Kidney (tissue), 14 donors: ENCODE results near the gene WWOX. TPM values are rescaled to one million over a fixed set of nuclear protein-coding genes. Genes with fewer than 3 reads are reported as not detected.

ENCODE experiments used
- DNase-seq, 5 donors: peaks; one replicate each; pipeline ENCODE4 v3.0.0-alpha.2; 2013 to 2020
- FAIRE-seq: peaks from 2 replicates; lab custom pipeline; 2012; peaks lifted over from hg19 to GRCh38; lab: Jason Lieb, UNC
- H3K27ac ChIP-seq, 2 donors: one replicate each; pipeline ENCODE4 v1.7.0; 2013; ENCODE audit warnings: low read depth in 2 of 2, low read length in 2 of 2, inconsistent platforms in 1 of 2
- H3K27me3 ChIP-seq: one replicate; pipeline ENCODE4 v1.7.1; 2013; ENCODE audit warnings: low read length, inconsistent platforms; ENCODE audit not compliant: control insufficient read depth, insufficient read depth
- H3K36me3 ChIP-seq, 3 donors: one replicate each; pipeline versions ENCODE4 v1.7.0 to v1.7.1; 2013; ENCODE audit warnings: low read length in 3 of 3, control low read depth in 1 of 3, inconsistent platforms in 1 of 3; ENCODE audit not compliant: insufficient read depth in 3 of 3, control insufficient read depth in 2 of 3
- H3K4me1 ChIP-seq, 3 donors: one replicate each; pipeline versions ENCODE4 v1.7.0 to v1.7.1; 2013; ENCODE audit warnings: low read length in 3 of 3, inconsistent platforms in 1 of 3, low read depth in 1 of 3; ENCODE audit not compliant: control insufficient read depth in 2 of 3, insufficient read depth in 2 of 3
- H3K4me3 ChIP-seq, 3 donors: one replicate each; pipeline versions ENCODE4 v1.7.0 to v1.8.1; 2013; ENCODE audit warnings: low read length in 3 of 3, control low read depth in 1 of 3, inconsistent platforms in 1 of 3
- H3K9ac ChIP-seq, 3 donors: one replicate each; pipeline versions ENCODE4 v1.7.0 to v1.7.1; 2013; ENCODE audit warnings: low read length in 3 of 3, control low read depth in 1 of 3, inconsistent platforms in 1 of 3
- H3K9me3 ChIP-seq, 3 donors: one replicate each; pipeline versions ENCODE4 v1.7.0 to v1.7.1; 2013; ENCODE audit warnings: low read length in 3 of 3, control low read depth in 1 of 3, inconsistent platforms in 1 of 3; ENCODE audit not compliant: control insufficient read depth in 2 of 3, insufficient read depth in 1 of 3
- intact Hi-C: fragments of 100-400 bp; cut with DNase I; formaldehyde crosslinking; loops from one replicate; pipeline ENCODE4 v1.11.1; 2022
- polyA plus RNA-seq: library from polyadenylated mRNA; stranded (reverse); fragments of 350-450 nt; fragmentation: Illumina TruSeq; extraction: RNeasy Lipid Tissue Mini Kit (QIAGEN cat#74804); gene quantifications from one replicate; pipeline ENCODE4 v1.2.3, GENCODE V29; 2014; ENCODE audit warnings: low read depth, low replicate concordance; ENCODE audit not compliant: insufficient read depth
- total RNA-seq: library from RNA; stranded (reverse); fragmentation: NEBNext Ultra II Directional; extraction: Animal tissue kit (Norgen Biotek cat#: 25700); gene quantifications from one replicate; pipeline ENCODE4 v1.2.1, GENCODE V29; 2021
- TF ChIP-seq, protein P1 (sequence below): IDR thresholded peaks from 3 replicates; pipeline ENCODE4 v1.5.1; 2012; ENCODE audit warnings: mild to moderate bottlenecking, moderate library complexity, borderline replicate concordance; ENCODE audit not compliant: insufficient read depth; ENCODE audit errors: extremely low read depth
- donor health status: control.
- donor health status: control.
- donor health status: control.
- donor health status: control.
- donor health status: control.
- donor health status: DM: yes; HTN: yes; CAD: no.
- donor health status: Normal renal cell carcinoma (clear cell type).

WWOX gene
- total and polyA plus RNA-seq, 2 donors from 2014 or later = 22.5 to 30.3 TPM

DNA sequence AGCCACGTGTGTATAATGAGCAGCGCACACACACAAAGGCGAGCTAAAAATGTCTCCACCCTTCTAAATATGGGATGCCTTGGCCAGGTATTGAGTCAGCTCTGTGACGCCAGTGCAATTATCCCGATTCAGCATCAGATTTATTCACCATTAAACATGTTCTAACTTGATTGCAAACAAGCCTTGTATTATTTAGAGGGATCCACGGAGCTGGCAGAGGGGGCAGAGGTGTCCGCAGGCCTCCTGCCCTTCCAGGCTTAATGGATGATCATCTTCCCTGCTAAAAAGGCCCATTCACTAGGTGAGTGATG is 909.4 kb downstream of the WWOX start:
- no peak overlapping the region for H3K4me3 ChIP-seq
- no peak overlapping the region for H3K9ac ChIP-seq
- FAIRE-seq (no peak), DNase-seq (no peak)
- H3K36me3 ChIP-seq = no peaks in the 10 kb centered on the region
- TF ChIP-seq, protein P1, sequence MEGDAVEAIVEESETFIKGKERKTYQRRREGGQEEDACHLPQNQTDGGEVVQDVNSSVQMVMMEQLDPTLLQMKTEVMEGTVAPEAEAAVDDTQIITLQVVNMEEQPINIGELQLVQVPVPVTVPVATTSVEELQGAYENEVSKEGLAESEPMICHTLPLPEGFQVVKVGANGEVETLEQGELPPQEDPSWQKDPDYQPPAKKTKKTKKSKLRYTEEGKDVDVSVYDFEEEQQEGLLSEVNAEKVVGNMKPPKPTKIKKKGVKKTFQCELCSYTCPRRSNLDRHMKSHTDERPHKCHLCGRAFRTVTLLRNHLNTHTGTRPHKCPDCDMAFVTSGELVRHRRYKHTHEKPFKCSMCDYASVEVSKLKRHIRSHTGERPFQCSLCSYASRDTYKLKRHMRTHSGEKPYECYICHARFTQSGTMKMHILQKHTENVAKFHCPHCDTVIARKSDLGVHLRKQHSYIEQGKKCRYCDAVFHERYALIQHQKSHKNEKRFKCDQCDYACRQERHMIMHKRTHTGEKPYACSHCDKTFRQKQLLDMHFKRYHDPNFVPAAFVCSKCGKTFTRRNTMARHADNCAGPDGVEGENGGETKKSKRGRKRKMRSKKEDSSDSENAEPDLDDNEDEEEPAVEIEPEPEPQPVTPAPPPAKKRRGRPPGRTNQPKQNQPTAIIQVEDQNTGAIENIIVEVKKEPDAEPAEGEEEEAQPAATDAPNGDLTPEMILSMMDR = no peak
- no peaks in the 10 kb centered on the region for H3K9me3 ChIP-seq
- intact Hi-C loops = no loop called here
- H3K4me1 ChIP-seq = peaks cover 0 to 3% (median 0%) of the 10 kb centered on the region in 3 donors
- no peak overlapping the region for H3K27ac ChIP-seq
- no peaks in the 10 kb centered on the region for H3K27me3 ChIP-seq

GRCh38 chr16:79009896-79010295 is 910.4 kb downstream of the WWOX start:
- Histone ChIP-seq H3K36me3 (no peaks in the 10 kb centered on the region), H3K4me1 (peaks cover 0 to 3% (median 0%) of the 10 kb centered on the region in 3 donors), H3K27me3 (no peaks in the 10 kb centered on the region), H3K4me3 (no peak overlapping the region), H3K27ac (no peak overlapping the region), H3K9ac (no peak overlapping the region), H3K9me3 (no peaks in the 10 kb centered on the region)
- TF ChIP-seq, protein P1 = no peak
- peak in 1 of 5 donors; percentile 3 for DNase-seq
- intact Hi-C loops = no loop called here
- no peak for FAIRE-seq

DNA sequence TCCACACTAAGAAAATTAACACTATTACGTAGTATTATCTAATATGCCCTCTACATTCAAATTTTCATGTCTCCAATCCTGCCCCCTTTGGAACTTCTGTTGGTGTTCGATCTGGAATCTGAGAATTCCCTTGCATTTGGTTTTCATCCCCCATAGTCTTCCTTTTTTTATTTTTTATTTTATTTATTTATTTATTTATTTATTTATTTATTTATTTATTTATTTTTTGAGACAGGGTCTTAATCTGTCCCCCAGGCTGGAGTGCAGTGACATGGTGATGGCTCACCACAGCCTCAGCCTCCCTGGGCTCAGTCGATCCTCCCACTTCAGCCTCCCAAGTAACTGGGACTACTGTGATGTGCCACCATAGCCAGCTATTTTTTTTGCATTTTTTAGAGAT is 911.8 kb downstream of the WWOX start:
- TF ChIP-seq, protein P1 = no peak
- no peaks in the 10 kb centered on the region for H3K27me3 ChIP-seq
- intact Hi-C loops = no loop called here
- FAIRE-seq (no peak), DNase-seq (no peak)
- peaks cover 0 to 3% (median 0%) of the 10 kb centered on the region in 3 donors for H3K4me1 ChIP-seq
- no peaks in the 10 kb centered on the region for H3K36me3 ChIP-seq
- no peak overlapping the region for H3K27ac ChIP-seq
- H3K9ac ChIP-seq = no peak overlapping the region
- no peaks in the 10 kb centered on the region for H3K9me3 ChIP-seq
- no peak overlapping the region for H3K4me3 ChIP-seq
